Skeletal muscle cell (primary cell): ENCODE measurements around the gene LMOD2.
A peak's percentile ranks its signal among the peaks of the same experiment; 100 is the strongest.

Experiments
- DNase-seq: peaks from one replicate; pipeline ENCODE4 v3.0.0-alpha.2; 2010; ENCODE audit warnings: low read depth
- H3K4me3 ChIP-seq: 2 replicates; pipeline ENCODE4 v1.5.1; 2011; ENCODE audit warnings: low read depth, mild to moderate bottlenecking, control low read depth, low read length, moderate library complexity

LMOD2 gene

GRCh38 chr7:123665157-123665556, 9.5 kb downstream of the LMOD2 start:
- H3K4me3 ChIP-seq = no peak overlapping the region
- DNase-seq = no peak

- no peak for DNase-seq
- no peak overlapping the region for H3K4me3 ChIP-seq
These were observed 10.2 kb downstream of the LMOD2 start for GRCh38 chr7:123665896-123666295.

- no peak for DNase-seq
- no peak overlapping the region for H3K4me3 ChIP-seq
These were observed 10.8 kb downstream of the LMOD2 start for GRCh38 chr7:123666492-123666891.

GRCh38 chr7:123669485-123669884, 13.8 kb downstream of the LMOD2 start:
- no peak for DNase-seq
- no peak overlapping the region for H3K4me3 ChIP-seq

GRCh38 chr7:123673137-123673732, 17.6 kb downstream of the LMOD2 start:
- no peak for DNase-seq
- no peak overlapping the region for H3K4me3 ChIP-seq

- no peak for DNase-seq
- no peak overlapping the region for H3K4me3 ChIP-seq
These were observed 18.2 kb downstream of the LMOD2 start for GRCh38 chr7:123673752-123674398.

- H3K4me3 ChIP-seq = no peak overlapping the region
- peak; percentile 14 for DNase-seq
These were observed 18.9 kb downstream of the LMOD2 start for GRCh38 chr7:123674399-123675180.

GRCh38 chr7:123675181-123675473, 19.5 kb downstream of the LMOD2 start:
- H3K4me3 ChIP-seq = no peak overlapping the region
- no peak for DNase-seq

GRCh38 chr7:123677061-123677715, 21.5 kb downstream of the LMOD2 start:
- no peak overlapping the region for H3K4me3 ChIP-seq
- DNase-seq = no peak

- DNase-seq = no peak
These were observed 23.9 kb downstream of the LMOD2 start for GRCh38 chr7:123679614-123680013.

GRCh38 chr7:123680580-123680979, 24.9 kb downstream of the LMOD2 start:
- DNase-seq = no peak
- no peak overlapping the region for H3K4me3 ChIP-seq

More at GRCh38 chr7:123679614-123680013, 23.9 kb downstream of the LMOD2 start:
- no peak overlapping the region for H3K4me3 ChIP-seq

GRCh38 chr7:123681561-123681960, 25.9 kb downstream of the LMOD2 start:
- H3K4me3 ChIP-seq = no peak overlapping the region
- no peak for DNase-seq

- peak; percentile 20 for DNase-seq
These were observed 27.0 kb downstream of the LMOD2 start for GRCh38 chr7:123682690-123683089.

GRCh38 chr7:123687161-123687560, 31.5 kb downstream of the LMOD2 start:
- no peak for DNase-seq

More at GRCh38 chr7:123682690-123683089, 27.0 kb downstream of the LMOD2 start:
- H3K4me3 ChIP-seq = no peak overlapping the region

GRCh38 chr7:123687727-123688126, 32.1 kb downstream of the LMOD2 start:
- no peak overlapping the region for H3K4me3 ChIP-seq
- DNase-seq = no peak

More at GRCh38 chr7:123687161-123687560, 31.5 kb downstream of the LMOD2 start:
- H3K4me3 ChIP-seq = no peak overlapping the region

- no peak overlapping the region for H3K4me3 ChIP-seq
- DNase-seq = no peak
These were observed 33.6 kb downstream of the LMOD2 start for GRCh38 chr7:123689250-123689649.

GRCh38 chr7:123690550-123690949, 34.9 kb downstream of the LMOD2 start:
- no peak for DNase-seq
- no peak overlapping the region for H3K4me3 ChIP-seq

- H3K4me3 ChIP-seq = no peak overlapping the region
- no peak for DNase-seq
These were observed 36.8 kb downstream of the LMOD2 start for GRCh38 chr7:123692471-123692877.

- H3K4me3 ChIP-seq = no peak overlapping the region
- no peak for DNase-seq
These were observed 40.4 kb downstream of the LMOD2 start for GRCh38 chr7:123695944-123696677.
